B cell (primary cell): ENCODE data around the gene HDGF.

Experiments used
- CTCF ChIP-seq: fragments of 200-600 bp; IDR thresholded peaks from one replicate; pipeline ENCODE4 v1.8.0; 2022; ENCODE audit warnings: antibody characterized with exemption, mild to moderate bottlenecking
- EZH2 ChIP-seq: IDR thresholded peaks from 2 replicates; pipeline ENCODE4 v1.6.1; 2012; ENCODE audit warnings: borderline replicate concordance, low read depth, mild to moderate bottlenecking, moderate library complexity, low read length; ENCODE audit not compliant: insufficient read depth, poor library complexity, severe bottlenecking

DNA sequence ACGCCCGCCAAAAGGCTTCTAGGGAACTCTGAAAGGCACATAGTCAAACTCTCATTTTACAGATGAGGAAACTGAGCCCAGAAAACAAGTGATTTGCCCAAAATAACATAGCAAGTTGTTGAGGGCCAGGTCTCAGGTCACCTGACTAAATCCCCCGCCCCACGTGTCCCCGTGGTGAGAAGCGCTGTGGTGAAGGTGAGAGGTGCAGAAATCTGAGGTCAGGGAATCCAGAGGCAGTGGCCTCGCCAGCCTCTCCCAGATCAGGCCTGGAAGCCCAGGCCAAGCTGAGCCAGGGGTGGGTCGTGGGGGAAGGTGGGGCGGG, 5.1 kb downstream of the HDGF start:
- TF ChIP-seq CTCF, result no peak
- TF ChIP-seq EZH2, result no peak
